ENCODE results near the gene ADAMTS13.

ADAMTS13 gene

GRCh38 chr9:133474215-133474614, 52.0 kb downstream of the ADAMTS13 start:
- no peak overlapping the region for H3K27ac ChIP-seq
- no peak for TF ChIP-seq ZFX (IDR thresholded peaks at IDR 0.05; ENCODE audit: borderline replicate concordance)
- no peak for TF ChIP-seq CTCF (IDR thresholded peaks at IDR 0.05)

- TF ChIP-seq ZFX (IDR thresholded peaks at IDR 0.05; ENCODE audit: borderline replicate concordance) (no peak), CTCF (IDR thresholded peaks at IDR 0.05) (no peak)
- H3K27ac ChIP-seq = no peak overlapping the region
These were observed 52.7 kb downstream of the ADAMTS13 start for GRCh38 chr9:133474853-133475252.

- no peak overlapping the region for H3K27ac ChIP-seq
- TF ChIP-seq CTCF (IDR thresholded peaks at IDR 0.05) (no peak), ZFX (IDR thresholded peaks at IDR 0.05; ENCODE audit: borderline replicate concordance) (no peak)
These were observed 53.3 kb downstream of the ADAMTS13 start for GRCh38 chr9:133475292-133476012.

- no peak for TF ChIP-seq ZFX (IDR thresholded peaks at IDR 0.05; ENCODE audit: borderline replicate concordance)
- TF ChIP-seq CTCF (IDR thresholded peaks at IDR 0.05) = no peak
- no peak overlapping the region for H3K27ac ChIP-seq
These were observed 54.1 kb downstream of the ADAMTS13 start for GRCh38 chr9:133476036-133476931.

- no peak for TF ChIP-seq CTCF (IDR thresholded peaks at IDR 0.05)
- TF ChIP-seq ZFX (IDR thresholded peaks at IDR 0.05; ENCODE audit: borderline replicate concordance) = no peak
- no peak overlapping the region for H3K27ac ChIP-seq
These were observed 54.8 kb downstream of the ADAMTS13 start for GRCh38 chr9:133476941-133477340.

- H3K27ac ChIP-seq = no peak overlapping the region
- TF ChIP-seq ZFX (IDR thresholded peaks at IDR 0.05; ENCODE audit: borderline replicate concordance) = no peak
These were observed 55.3 kb downstream of the ADAMTS13 start for GRCh38 chr9:133477461-133477860.

- H3K27ac ChIP-seq = no peak overlapping the region
- no peak for TF ChIP-seq CTCF (IDR thresholded peaks at IDR 0.05)
- TF ChIP-seq ZFX (IDR thresholded peaks at IDR 0.05; ENCODE audit: borderline replicate concordance) = no peak
These were observed 56.1 kb downstream of the ADAMTS13 start for GRCh38 chr9:133477992-133478850.

All from 22Rv1 (cell line).